NCI-H2196 treated with DMSO at 0.1 percent for 48 hours (cell line): ENCODE measurements around the gene PAEP.
"Not testable (repeated sequence)": the region's sequence is repeated elsewhere in the genome, so short reads cannot be mapped to it uniquely, and the experiment has no call there.

Experiments used
- DNase-seq: peaks from one replicate; lab custom pipeline; 2025; ENCODE audit not compliant: unreplicated experiment; lab: John Stamatoyannopoulos, UW

PAEP gene

GRCh38 chr9:135549478-135550343 is 11.8 kb upstream of the PAEP start:
- DNase-seq: not testable (repeated sequence)

GRCh38 chr9:135550344-135550918 is 11.1 kb upstream of the PAEP start:
- no peak for DNase-seq

- no peak for DNase-seq
These were observed 10.5 kb upstream of the PAEP start for GRCh38 chr9:135551031-135551430.

GRCh38 chr9:135551456-135551855 is 10.1 kb upstream of the PAEP start:
- DNase-seq: no peak

GRCh38 chr9:135552021-135552697 is 9.4 kb upstream of the PAEP start:
- no peak for DNase-seq

GRCh38 chr9:135552698-135553171 is 8.8 kb upstream of the PAEP start:
- no peak for DNase-seq

GRCh38 chr9:135554718-135555117 is 6.8 kb upstream of the PAEP start:
- DNase-seq: no peak

GRCh38 chr9:135555203-135555602 is 6.4 kb upstream of the PAEP start:
- no peak for DNase-seq

GRCh38 chr9:135555910-135556309 is 5.6 kb upstream of the PAEP start:
- DNase-seq: no peak

- DNase-seq: no peak
These were observed 1.9 kb upstream of the PAEP start for GRCh38 chr9:135559606-135560005.

GRCh38 chr9:135562235-135562745 is 734 bp downstream of the PAEP start:
- DNase-seq: no peak

GRCh38 chr9:135563039-135563476 is 1.5 kb downstream of the PAEP start:
- DNase-seq: no peak

GRCh38 chr9:135563858-135564257 is 2.3 kb downstream of the PAEP start:
- DNase-seq: no peak

- no peak for DNase-seq
These were observed 3.6 kb downstream of the PAEP start for GRCh38 chr9:135565141-135565628.

- DNase-seq: no peak
These were observed 4.1 kb downstream of the PAEP start for GRCh38 chr9:135565636-135566035.

GRCh38 chr9:135566552-135566951 is 5.0 kb downstream of the PAEP start:
- no peak for DNase-seq

GRCh38 chr9:135567311-135567710 is 5.8 kb downstream of the PAEP start:
- DNase-seq: no peak

GRCh38 chr9:135568026-135568425 is 6.5 kb downstream of the PAEP start:
- DNase-seq: no peak

GRCh38 chr9:135570456-135570855 is 8.9 kb downstream of the PAEP start:
- DNase-seq: no peak

- no peak for DNase-seq
These were observed 10.7 kb downstream of the PAEP start for GRCh38 chr9:135572233-135572632.

GRCh38 chr9:135573124-135573523 is 11.6 kb downstream of the PAEP start:
- DNase-seq: no peak
